Forelimb muscle (tissue), 1 donor: ENCODE measurements around the gene ASPRV1. TPM values are rescaled to one million over a fixed set of nuclear protein-coding genes. Genes with fewer than 3 reads are reported as not detected.

Source experiments
- DNase-seq: peaks from one replicate; pipeline ENCODE4 v3.0.0-alpha.2; 2013; ENCODE audit warnings: low read depth
- polyA plus RNA-seq: library from polyadenylated mRNA; unstranded; fragments of 120-200 nt; gene quantifications from one replicate; pipeline ENCODE4 v1.2.1, GENCODE V29; 2013; ENCODE audit not compliant: insufficient read length

The ASPRV1 gene
- polyA plus RNA-seq, 1 donor = 2.9 TPM

GRCh38 chr2:69943000-69943842 lies 18.2 kb downstream of the ASPRV1 start:
- DNase-seq = no peak

GRCh38 chr2:69940691-69941090 lies 20.7 kb downstream of the ASPRV1 start:
- no peak for DNase-seq

- DNase-seq = no peak
Measured at GRCh38 chr2:69939722-69940121, 21.7 kb downstream of the ASPRV1 start.

- DNase-seq = no peak
Measured at GRCh38 chr2:69937968-69938367, 23.5 kb downstream of the ASPRV1 start.

GRCh38 chr2:69936906-69937305 lies 24.5 kb downstream of the ASPRV1 start:
- no peak for DNase-seq

GRCh38 chr2:69935011-69935410 lies 26.4 kb downstream of the ASPRV1 start:
- no peak for DNase-seq

- DNase-seq = no peak
Measured at GRCh38 chr2:69934614-69934908, 26.9 kb downstream of the ASPRV1 start.

- no peak for DNase-seq
Measured at GRCh38 chr2:69933839-69934613, 27.4 kb downstream of the ASPRV1 start.

- no peak for DNase-seq
Measured at GRCh38 chr2:69933254-69933828, 28.1 kb downstream of the ASPRV1 start.

GRCh38 chr2:69932596-69932922 lies 28.9 kb downstream of the ASPRV1 start:
- DNase-seq = no peak

GRCh38 chr2:69931832-69932595 lies 29.4 kb downstream of the ASPRV1 start:
- no peak for DNase-seq

GRCh38 chr2:69926849-69927515 lies 34.4 kb downstream of the ASPRV1 start:
- DNase-seq = no peak

- no peak for DNase-seq
Measured at GRCh38 chr2:69923116-69923515, 38.3 kb downstream of the ASPRV1 start.

- no peak for DNase-seq
Measured at GRCh38 chr2:69918401-69918800, 43.0 kb downstream of the ASPRV1 start.

- DNase-seq = no peak
Measured at GRCh38 chr2:69917852-69918251, 43.6 kb downstream of the ASPRV1 start.

- no peak for DNase-seq
Measured at GRCh38 chr2:69916106-69916505, 45.3 kb downstream of the ASPRV1 start.

GRCh38 chr2:69914950-69915945 lies 46.2 kb downstream of the ASPRV1 start, which contains the start of gene MXD1:
TSS of gene MXD1 (plus strand) at chr2:69915109. CDS start at chr2:69915331, 222 bp downstream.
- DNase-seq = no peak

- peak; percentile 99 for DNase-seq
Measured at GRCh38 chr2:69914164-69914949, 47.1 kb downstream of the ASPRV1 start.

- DNase-seq = peak; percentile 24
Measured at GRCh38 chr2:69911985-69912563, 49.4 kb downstream of the ASPRV1 start.
